Hepatocyte (in vitro differentiated cells): ENCODE data around the gene FYN. TPM values are rescaled to one million over a fixed set of nuclear protein-coding genes. Genes with fewer than 3 reads are reported as not detected.

Source experiments
- DNase-seq: peaks from one replicate; pipeline ENCODE4 v3.0.0-alpha.2; 2016; ENCODE audit warnings: low spot score
- H2AFZ ChIP-seq: fragments of 200-600 bp; sonication (generic); 2 replicates; pipeline ENCODE4 v1.6.0; 2016; ENCODE audit warnings: antibody characterized with exemption, mild to moderate bottlenecking
- H3K27ac ChIP-seq: fragments of 200-600 bp; sonication (generic); 2 replicates; pipeline ENCODE4 v1.5.1; 2016; ENCODE audit warnings: mild to moderate bottlenecking
- H3K27me3 ChIP-seq: fragments of 200-600 bp; sonication (generic); 2 replicates; pipeline ENCODE4 v1.6.1; 2016
- H3K36me3 ChIP-seq: fragments of 200-600 bp; sonication (generic); replicated peaks from 2 replicates; pipeline ENCODE4 v1.5.1; 2016; ENCODE audit warnings: low read depth; ENCODE audit not compliant: insufficient read depth
- H3K4me1 ChIP-seq: fragments of 200-600 bp; sonication (generic); 2 replicates; pipeline ENCODE4 v1.5.1; 2016; ENCODE audit warnings: mild to moderate bottlenecking, moderate library complexity; ENCODE audit not compliant: insufficient read depth
- H3K4me2 ChIP-seq: fragments of 200-600 bp; sonication (generic); 2 replicates; pipeline ENCODE4 v1.6.0; 2016
- H3K4me3 ChIP-seq: fragments of 200-600 bp; sonication (generic); 2 replicates; pipeline ENCODE4 v1.5.1; 2016; ENCODE audit warnings: mild to moderate bottlenecking
- H3K79me2 ChIP-seq: fragments of 200-600 bp; sonication (generic); 2 replicates; pipeline ENCODE4 v1.6.0; 2017; ENCODE audit warnings: mild to moderate bottlenecking
- H3K9me2 ChIP-seq: fragments of 200-600 bp; sonication (generic); replicated peaks from 2 replicates; pipeline ENCODE4 v1.6.0; 2017; ENCODE audit warnings: mild to moderate bottlenecking; ENCODE audit not compliant: insufficient read depth
- H3K9me3 ChIP-seq: fragments of 200-600 bp; sonication (generic); 2 replicates; pipeline ENCODE4 v1.5.1; 2016; ENCODE audit warnings: low read depth, mild to moderate bottlenecking
- H4K20me1 ChIP-seq: fragments of 200-600 bp; sonication (generic); 2 replicates; pipeline ENCODE4 v1.6.0; 2016; ENCODE audit warnings: mild to moderate bottlenecking; ENCODE audit not compliant: insufficient read depth, poor library complexity, severe bottlenecking
- CTCF ChIP-seq: fragments of 200-600 bp; sonication (generic); IDR thresholded peaks from 2 replicates; pipeline ENCODE4 v1.5.1; 2016; ENCODE audit warnings: antibody characterized with exemption, mild to moderate bottlenecking; ENCODE audit not compliant: poor library complexity
- EZH2 ChIP-seq: fragments of 200-600 bp; sonication (generic); IDR thresholded peaks from 2 replicates; pipeline ENCODE4 v1.6.1; 2016; ENCODE audit warnings: antibody characterized with exemption, mild to moderate bottlenecking, borderline replicate concordance
- EZH2phosphoT487 ChIP-seq: fragments of 200-600 bp; sonication (generic); IDR thresholded peaks from one replicate; pipeline ENCODE4 v1.6.1; 2018; ENCODE audit warnings: antibody characterized with exemption, mild to moderate bottlenecking, low read depth, moderate library complexity; ENCODE audit not compliant: unreplicated experiment, severe bottlenecking
- WGBS: methylation state at CpG from one replicate; pipeline ENCODE4 v1.1.6; 2016; ENCODE audit warnings: low lambda C conversion rate; ENCODE audit errors: missing lambda C conversion rate; 5-methylcytosine and 5-hydroxymethylcytosine counted together
- polyA plus RNA-seq: library from polyadenylated mRNA; unstranded; fragments of >200 nt; fragmentation: Nextera tagmentation; extraction: Ambion mirVana; gene quantifications from 2 replicates; pipeline ENCODE4 v1.2.1, GENCODE V29; 2016
- total RNA-seq: library from RNA; depleted of rRNA; stranded (reverse); fragments of >200 nt; gene quantifications from 2 replicates; pipeline ENCODE4 v1.2.3, GENCODE V29; 2014

The FYN gene
- total and polyA plus RNA-seq, 2 experiments from 2014 or later, result 40.0 to 70.1 TPM

DNA sequence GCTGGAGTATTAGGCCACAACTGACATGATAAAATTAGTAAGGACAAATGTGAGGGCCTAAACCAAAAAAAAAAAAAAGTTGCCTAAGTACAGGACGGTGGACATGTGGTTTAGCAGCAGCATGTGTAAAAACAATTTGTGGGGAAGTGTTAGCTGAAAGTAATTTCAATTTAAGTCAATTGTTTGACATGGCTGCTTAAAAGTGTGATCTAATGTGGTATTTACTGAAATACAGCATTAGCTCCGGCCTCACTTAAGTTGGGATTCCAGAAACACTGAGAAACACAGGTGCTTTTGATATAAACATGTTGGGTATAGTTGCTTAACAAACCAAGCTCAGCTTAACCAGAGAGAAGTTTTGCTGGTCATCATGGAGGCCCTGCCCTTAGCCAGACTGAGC is 119.7 kb downstream of the FYN start:
- Histone ChIP-seq H2AFZ (no peak overlapping the region), H3K9me2 (no peaks in the 10 kb centered on the region), H3K79me2 (no peaks in the 10 kb centered on the region), H3K4me3 (no peak overlapping the region), H3K4me2 (no peak overlapping the region), H3K27ac (no peak overlapping the region), H4K20me1 (no peaks in the 10 kb centered on the region), H3K27me3 (no peaks in the 10 kb centered on the region), H3K36me3 (no peaks in the 10 kb centered on the region), H3K9me3 (no peaks in the 10 kb centered on the region), H3K4me1 (no peaks in the 10 kb centered on the region)
- no peak for DNase-seq
- WGBS, result 87% methylated on average over 2 of the region's 2 CpGs
- TF ChIP-seq EZH2 (no peak), CTCF (no peak), EZH2phosphoT487 (no peak)

- DNase-seq, result no peak
- Histone ChIP-seq H4K20me1 (no peaks in the 10 kb centered on the region), H3K27ac (no peak overlapping the region), H3K27me3 (no peaks in the 10 kb centered on the region), H3K4me2 (no peak overlapping the region), H3K9me2 (no peaks in the 10 kb centered on the region), H3K79me2 (no peaks in the 10 kb centered on the region), H2AFZ (no peak overlapping the region), H3K9me3 (no peaks in the 10 kb centered on the region), H3K4me1 (no peaks in the 10 kb centered on the region), H3K36me3 (no peaks in the 10 kb centered on the region), H3K4me3 (no peak overlapping the region)
- TF ChIP-seq EZH2 (no peak), EZH2phosphoT487 (no peak), CTCF (no peak)
These were observed 120.8 kb downstream of the FYN start for GRCh38 chr6:111752476-111752875.

DNA sequence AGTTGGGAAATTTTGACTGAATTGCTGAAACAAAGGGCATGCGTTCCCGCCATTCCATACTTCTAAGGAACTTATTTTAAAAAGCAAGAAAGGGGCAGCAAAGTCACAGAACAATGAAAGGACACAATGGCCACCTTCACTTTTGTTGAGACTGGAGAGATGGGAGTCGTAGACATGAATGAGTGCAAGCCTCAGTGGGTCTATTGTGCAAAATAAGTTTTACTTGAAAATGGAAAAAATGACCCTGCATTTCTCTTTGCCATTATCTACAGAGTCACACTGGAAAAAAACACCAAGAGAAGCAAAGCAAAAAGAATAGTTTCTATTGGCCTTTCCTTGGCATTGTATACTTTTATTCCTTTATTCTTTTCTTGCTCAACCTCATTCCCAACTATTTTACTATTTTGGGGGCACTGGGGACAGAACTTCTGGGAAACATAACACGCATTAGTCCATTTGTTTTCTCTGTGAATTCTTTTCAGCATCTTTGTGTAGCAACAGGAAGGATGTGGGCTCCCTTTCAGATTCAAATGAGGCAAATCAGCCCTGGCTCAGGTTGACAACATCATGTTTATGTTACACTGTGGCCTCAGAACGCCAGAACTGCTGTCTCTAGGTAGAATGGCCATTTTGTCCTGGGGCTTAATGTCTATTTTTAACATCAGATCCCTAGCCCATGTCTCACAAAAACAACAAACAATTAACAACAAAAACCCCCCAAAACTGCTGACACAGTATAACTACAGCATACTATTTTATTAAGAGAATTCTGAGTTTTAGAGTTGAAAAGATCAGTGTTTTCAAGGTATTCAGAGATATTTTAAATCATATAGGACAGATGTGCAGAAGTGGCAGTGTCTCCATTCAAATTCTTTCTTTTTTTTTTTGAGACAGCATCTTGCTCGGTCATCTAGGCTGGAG is 122.2 kb downstream of the FYN start:
- TF ChIP-seq CTCF, result no peak
- TF ChIP-seq EZH2phosphoT487, result no peak
- TF ChIP-seq EZH2, result no peak
- Histone ChIP-seq H3K79me2 (no peaks in the 10 kb centered on the region), H3K27ac (no peak overlapping the region), H3K4me2 (no peak overlapping the region), H3K36me3 (no peaks in the 10 kb centered on the region), H3K9me2 (no peaks in the 10 kb centered on the region), H4K20me1 (no peaks in the 10 kb centered on the region), H3K4me3 (no peak overlapping the region), H3K9me3 (no peaks in the 10 kb centered on the region), H3K27me3 (no peaks in the 10 kb centered on the region), H2AFZ (no peak overlapping the region), H3K4me1 (no peaks in the 10 kb centered on the region)
- DNase-seq, result no peak
- WGBS, result 87% methylated on average over 6 of the region's 6 CpGs
